COLO829 (cell line): Measurements from ENCODE around the gene CHRNE.
"Not testable (repeated sequence)": the region's sequence is repeated elsewhere in the genome, so short reads cannot be mapped to it uniquely, and the experiment has no call there.

ENCODE experiments used
- DNase-seq: peaks from one replicate; pipeline ENCODE4 v3.0.0; 2012; ENCODE audit warnings: low spot score

Gene CHRNE

GRCh38 chr17:4906642-4907041, 3.7 kb upstream of the CHRNE start:
- DNase-seq, result not testable (repeated sequence)

GRCh38 chr17:4902540-4902939, 358 bp downstream of the CHRNE start:
- no peak for DNase-seq

GRCh38 chr17:4901648-4902344, 1.1 kb downstream of the CHRNE start:
- peak; percentile 53 for DNase-seq

GRCh38 chr17:4901108-4901647, 1.7 kb downstream of the CHRNE start:
- no peak for DNase-seq

- no peak for DNase-seq
Measured at GRCh38 chr17:4900231-4901107, 2.4 kb downstream of the CHRNE start.

- no peak for DNase-seq
Measured at GRCh38 chr17:4899341-4900230, 3.3 kb downstream of the CHRNE start, which contains the start of gene C17orf107. Gene C17orf107, plus strand, starts transcription at chr17:4899536. Its CDS starts 227 bp downstream, at chr17:4899763.

GRCh38 chr17:4898927-4899326, 4.0 kb downstream of the CHRNE start:
- DNase-seq, result no peak

GRCh38 chr17:4898351-4898750, 4.5 kb downstream of the CHRNE start:
- no peak for DNase-seq

GRCh38 chr17:4897785-4898184, 5.1 kb downstream of the CHRNE start:
- no peak for DNase-seq

- no peak for DNase-seq
Measured at GRCh38 chr17:4897198-4897687, 5.7 kb downstream of the CHRNE start.

- DNase-seq, result no peak
Measured at GRCh38 chr17:4896332-4897197, 6.3 kb downstream of the CHRNE start.

- DNase-seq, result no peak
Measured at GRCh38 chr17:4895657-4896331, 7.1 kb downstream of the CHRNE start.

- no peak for DNase-seq
Measured at GRCh38 chr17:4895121-4895520, 7.8 kb downstream of the CHRNE start.

GRCh38 chr17:4893721-4894560, 9.0 kb downstream of the CHRNE start:
- no peak for DNase-seq

GRCh38 chr17:4893272-4893671, 9.6 kb downstream of the CHRNE start:
- DNase-seq, result no peak

GRCh38 chr17:4892499-4893221, 10.2 kb downstream of the CHRNE start:
- DNase-seq, result no peak

- no peak for DNase-seq
Measured at GRCh38 chr17:4891411-4892410, 11.2 kb downstream of the CHRNE start.
